GM18526 (cell line): ENCODE measurements around the gene SHISA5.
A peak's percentile ranks its signal among the peaks of the same experiment; 100 is the strongest.

ENCODE experiments used
- POLR2A ChIP-seq: IDR thresholded peaks from 3 replicates; pipeline ENCODE4 v1.6.1; 2011; ENCODE audit not compliant: insufficient read length; ENCODE audit errors: extremely low read depth

SHISA5 gene

GRCh38 chr3:48446425-48447193, 57.4 kb downstream of the SHISA5 start, which contains the start of gene ATRIP:
Gene ATRIP, plus strand, starts transcription at chr3:48446737. Its CDS starts 109 bp downstream, at chr3:48446846.
- peak; percentile 98 for TF ChIP-seq POLR2A

- TF ChIP-seq POLR2A = no peak
These were observed 57.9 kb downstream of the SHISA5 start for GRCh38 chr3:48446043-48446424.

GRCh38 chr3:48445277-48445882, 58.6 kb downstream of the SHISA5 start:
- TF ChIP-seq POLR2A = no peak

- TF ChIP-seq POLR2A = no peak
These were observed 62.0 kb downstream of the SHISA5 start for GRCh38 chr3:48441940-48442339.

GRCh38 chr3:48440590-48440958, 63.4 kb downstream of the SHISA5 start:
- TF ChIP-seq POLR2A = no peak

GRCh38 chr3:48439820-48440589, 64.0 kb downstream of the SHISA5 start, which contains the start of the genes CCDC51 and TMA7:
Gene CCDC51, minus strand, starts transcription at chr3:48440119. Its CDS starts 4,991 bp downstream, at chr3:48435128.
Gene TMA7, plus strand, starts transcription at chr3:48440257. Its CDS starts 40 bp downstream, at chr3:48440297.
- peak; percentile 81 for TF ChIP-seq POLR2A

GRCh38 chr3:48437812-48438211, 66.2 kb downstream of the SHISA5 start:
- TF ChIP-seq POLR2A = no peak

GRCh38 chr3:48436855-48437254, 67.1 kb downstream of the SHISA5 start:
- no peak for TF ChIP-seq POLR2A

- TF ChIP-seq POLR2A = no peak
These were observed 67.5 kb downstream of the SHISA5 start for GRCh38 chr3:48436477-48436787.

GRCh38 chr3:48435774-48436476, 68.0 kb downstream of the SHISA5 start:
- TF ChIP-seq POLR2A = no peak

GRCh38 chr3:48435223-48435595, 68.8 kb downstream of the SHISA5 start:
- TF ChIP-seq POLR2A = no peak

GRCh38 chr3:48434591-48435222, 69.3 kb downstream of the SHISA5 start:
- no peak for TF ChIP-seq POLR2A

- TF ChIP-seq POLR2A = no peak
These were observed 70.4 kb downstream of the SHISA5 start for GRCh38 chr3:48433472-48434118.
